Thyroid gland (tissue), 4 donors: ENCODE results near the gene NOXA1.

ENCODE experiments used
- POLR2A ChIP-seq, 2 donors: fragments of 450-650 bp; IDR thresholded peaks; one replicate each; pipeline ENCODE4 v1.6.1; 2017; ENCODE audit warnings: antibody characterized with exemption in 2 of 2, mild to moderate bottlenecking in 2 of 2, moderate library complexity in 1 of 2
- TF ChIP-seq, protein P1 (sequence below), 6 experiments: fragments of 200-600 bp in 3 of 6; fragments of 450-650 bp in 3 of 6; sonication (generic) in 3 of 6; IDR thresholded peaks; one replicate each; pipeline ENCODE4 v1.5.1; 2016 to 2019; ENCODE audit warnings: antibody characterized with exemption in 6 of 6, mild to moderate bottlenecking in 2 of 6, inconsistent platforms in 1 of 6, moderate library complexity in 1 of 6

DNA sequence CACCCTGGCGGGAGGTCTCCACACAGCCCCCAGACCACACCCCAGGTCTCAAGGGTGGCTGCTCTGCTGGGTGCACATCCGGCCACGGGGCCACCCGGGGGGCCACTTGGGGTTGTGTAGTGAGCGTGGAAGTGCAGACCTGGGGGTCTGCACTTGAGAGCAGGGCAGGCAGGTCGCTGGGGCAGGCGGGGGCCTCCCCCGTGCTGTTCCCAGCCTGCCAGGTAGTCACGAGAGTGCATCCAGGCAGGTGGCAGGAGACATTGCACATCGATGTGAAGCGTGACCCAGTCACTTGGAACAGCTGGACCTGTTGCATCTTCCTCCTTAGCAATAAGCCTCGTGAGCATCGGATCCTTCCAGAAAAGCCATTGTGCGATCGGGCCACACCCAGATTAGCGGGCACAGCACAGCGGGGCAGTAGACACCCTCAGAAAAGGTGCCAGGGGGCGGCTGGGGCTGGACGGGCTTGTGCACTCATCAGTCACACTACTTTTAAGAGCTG lies 22.8 kb downstream of the NOXA1 start:
- TF ChIP-seq, protein P1, sequence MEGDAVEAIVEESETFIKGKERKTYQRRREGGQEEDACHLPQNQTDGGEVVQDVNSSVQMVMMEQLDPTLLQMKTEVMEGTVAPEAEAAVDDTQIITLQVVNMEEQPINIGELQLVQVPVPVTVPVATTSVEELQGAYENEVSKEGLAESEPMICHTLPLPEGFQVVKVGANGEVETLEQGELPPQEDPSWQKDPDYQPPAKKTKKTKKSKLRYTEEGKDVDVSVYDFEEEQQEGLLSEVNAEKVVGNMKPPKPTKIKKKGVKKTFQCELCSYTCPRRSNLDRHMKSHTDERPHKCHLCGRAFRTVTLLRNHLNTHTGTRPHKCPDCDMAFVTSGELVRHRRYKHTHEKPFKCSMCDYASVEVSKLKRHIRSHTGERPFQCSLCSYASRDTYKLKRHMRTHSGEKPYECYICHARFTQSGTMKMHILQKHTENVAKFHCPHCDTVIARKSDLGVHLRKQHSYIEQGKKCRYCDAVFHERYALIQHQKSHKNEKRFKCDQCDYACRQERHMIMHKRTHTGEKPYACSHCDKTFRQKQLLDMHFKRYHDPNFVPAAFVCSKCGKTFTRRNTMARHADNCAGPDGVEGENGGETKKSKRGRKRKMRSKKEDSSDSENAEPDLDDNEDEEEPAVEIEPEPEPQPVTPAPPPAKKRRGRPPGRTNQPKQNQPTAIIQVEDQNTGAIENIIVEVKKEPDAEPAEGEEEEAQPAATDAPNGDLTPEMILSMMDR (IDR thresholded peaks at IDR 0.05), result no peak
- TF ChIP-seq POLR2A (IDR thresholded peaks at IDR 0.05), result no peak
